Endodermal cell (in vitro differentiated cells): ENCODE data around the gene TMIGD1. TPM values are rescaled to one million over a fixed set of nuclear protein-coding genes. Genes with fewer than 3 reads are reported as not detected.

Experiments
- DNase-seq: peaks from one replicate; pipeline ENCODE4 v3.0.0-alpha.2; 2017
- H3K27ac ChIP-seq: 2 replicates; pipeline ENCODE4 v1.5.1; 2013; ENCODE audit warnings: mild to moderate bottlenecking, low read depth, low read length, moderate library complexity
- H3K27me3 ChIP-seq: 2 replicates; pipeline ENCODE4 v1.6.1; 2013; ENCODE audit warnings: mild to moderate bottlenecking, low read length, moderate library complexity; ENCODE audit not compliant: insufficient read depth, control insufficient read depth, poor library complexity, severe bottlenecking
- H3K36me3 ChIP-seq: 2 replicates; pipeline ENCODE4 v1.7.0; 2013; ENCODE audit warnings: mild to moderate bottlenecking, low read length, moderate library complexity; ENCODE audit not compliant: control insufficient read depth, insufficient read depth
- H3K4me1 ChIP-seq: one replicate; pipeline ENCODE4 v1.7.0; 2013; ENCODE audit warnings: low read length; ENCODE audit not compliant: control insufficient read depth, insufficient read depth
- H3K4me3 ChIP-seq: 2 replicates; pipeline ENCODE4 v1.5.1; 2013; ENCODE audit warnings: mild to moderate bottlenecking, low read length, moderate library complexity
- H3K9ac ChIP-seq: 2 replicates; pipeline ENCODE4 v1.6.1; 2013; ENCODE audit warnings: mild to moderate bottlenecking, low read length, moderate library complexity; ENCODE audit not compliant: poor library complexity, severe bottlenecking; ENCODE audit errors: extremely low read depth
- H3K9me3 ChIP-seq: 2 replicates; pipeline ENCODE4 v1.6.1; 2013; ENCODE audit warnings: mild to moderate bottlenecking, low read length, moderate library complexity; ENCODE audit not compliant: control insufficient read depth
- H3K27ac Mint-ChIP-seq: 2 replicates; pipeline ENCODE4 v1.8.0; 2020; ENCODE audit warnings: mixed read lengths
- H3K27me3 Mint-ChIP-seq: 2 replicates; pipeline ENCODE4 v1.8.0; 2021; ENCODE audit warnings: mild to moderate bottlenecking, mixed read lengths; ENCODE audit not compliant: insufficient read depth
- H3K36me3 Mint-ChIP-seq: 2 replicates; pipeline ENCODE4 v1.8.0; 2020; ENCODE audit warnings: low read depth, mixed read lengths
- H3K4me1 Mint-ChIP-seq: 2 replicates; pipeline ENCODE4 v1.8.0; 2020; ENCODE audit warnings: mixed read lengths
- H3K4me3 Mint-ChIP-seq: 2 replicates; pipeline ENCODE4 v1.8.0; 2020; ENCODE audit warnings: mild to moderate bottlenecking, moderate library complexity, mixed read lengths
- H3K9me3 Mint-ChIP-seq: 2 replicates; pipeline ENCODE4 v1.8.0; 2020; ENCODE audit warnings: mild to moderate bottlenecking, mixed read lengths
- WGBS, 2 experiments: methylation state at CpG; one replicate each; pipeline versions ENCODE4 v1.1.5 to v1.1.7; 2013; ENCODE audit warnings: missing lambda C conversion rate in 2 of 2, mixed read lengths in 1 of 2; ENCODE audit not compliant: insufficient coverage in 1 of 2, insufficient read length in 1 of 2; 5-methylcytosine and 5-hydroxymethylcytosine counted together
- total RNA-seq, 2 donors: library from RNA; stranded (reverse); fragmentation: NEBNext Ultra II Directional in 1 of 2; extraction: Animal tissue kit (Norgen Biotek cat#: 25700) in 1 of 2; gene quantifications; 2 replicates in 1 of 2; 3 replicates in 1 of 2; pipeline ENCODE4 v1.2.1, GENCODE V29; 2021
- TF ChIP-seq, protein P1 (sequence below): fragments of 200-600 bp; sonication (generic); conservative IDR thresholded peaks from 2 replicates; pipeline ENCODE4 v1.5.0; 2021; ENCODE audit warnings: antibody characterized with exemption, mild to moderate bottlenecking

The TMIGD1 gene
- total RNA-seq, 2 donors from 2014 or later = not detected

DNA sequence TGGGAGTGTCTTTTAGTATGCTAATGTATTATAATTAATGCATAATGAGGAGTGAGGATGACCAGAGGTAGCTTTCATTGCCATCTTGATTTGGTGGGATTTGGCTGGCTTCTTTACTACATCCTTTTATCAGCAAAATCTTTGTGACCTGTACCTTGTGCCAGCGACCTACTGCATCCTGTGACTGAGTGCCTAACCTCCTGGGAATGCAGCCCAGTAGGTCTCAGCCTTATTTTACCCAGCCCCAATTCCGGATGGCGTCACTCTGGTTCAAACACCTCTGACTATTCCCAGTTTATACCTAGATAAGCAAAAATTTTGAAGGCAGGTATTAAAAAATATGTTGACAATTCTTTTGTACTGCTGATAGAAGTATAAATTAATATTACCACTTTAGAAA, 31.6 kb downstream of the TMIGD1 start:
- TF ChIP-seq, protein P1, sequence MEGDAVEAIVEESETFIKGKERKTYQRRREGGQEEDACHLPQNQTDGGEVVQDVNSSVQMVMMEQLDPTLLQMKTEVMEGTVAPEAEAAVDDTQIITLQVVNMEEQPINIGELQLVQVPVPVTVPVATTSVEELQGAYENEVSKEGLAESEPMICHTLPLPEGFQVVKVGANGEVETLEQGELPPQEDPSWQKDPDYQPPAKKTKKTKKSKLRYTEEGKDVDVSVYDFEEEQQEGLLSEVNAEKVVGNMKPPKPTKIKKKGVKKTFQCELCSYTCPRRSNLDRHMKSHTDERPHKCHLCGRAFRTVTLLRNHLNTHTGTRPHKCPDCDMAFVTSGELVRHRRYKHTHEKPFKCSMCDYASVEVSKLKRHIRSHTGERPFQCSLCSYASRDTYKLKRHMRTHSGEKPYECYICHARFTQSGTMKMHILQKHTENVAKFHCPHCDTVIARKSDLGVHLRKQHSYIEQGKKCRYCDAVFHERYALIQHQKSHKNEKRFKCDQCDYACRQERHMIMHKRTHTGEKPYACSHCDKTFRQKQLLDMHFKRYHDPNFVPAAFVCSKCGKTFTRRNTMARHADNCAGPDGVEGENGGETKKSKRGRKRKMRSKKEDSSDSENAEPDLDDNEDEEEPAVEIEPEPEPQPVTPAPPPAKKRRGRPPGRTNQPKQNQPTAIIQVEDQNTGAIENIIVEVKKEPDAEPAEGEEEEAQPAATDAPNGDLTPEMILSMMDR = no peak
- no peak overlapping the region for H3K9ac ChIP-seq
- H3K27ac ChIP-seq = no peak overlapping the region
- H3K4me3 ChIP-seq = no peak overlapping the region
- H3K27me3 ChIP-seq = no peaks in the 10 kb centered on the region
- H3K27me3 Mint-ChIP-seq = no peaks in the 10 kb centered on the region
- no peak overlapping the region for H3K4me3 Mint-ChIP-seq
- H3K9me3 ChIP-seq = peaks cover 11% of the 10 kb centered on the region
- H3K36me3 ChIP-seq = no peaks in the 10 kb centered on the region
- no peaks in the 10 kb centered on the region for H3K4me1 Mint-ChIP-seq
- no peaks in the 10 kb centered on the region for H3K4me1 ChIP-seq
- DNase-seq = no peak
- 84 to 91% methylated on average over 1 to 3 of the region's 3 CpGs for WGBS, 2 experiments
- H3K36me3 Mint-ChIP-seq = no peaks in the 10 kb centered on the region
- no peak overlapping the region for H3K27ac Mint-ChIP-seq
- peaks cover 6% of the 10 kb centered on the region for H3K9me3 Mint-ChIP-seq

DNA sequence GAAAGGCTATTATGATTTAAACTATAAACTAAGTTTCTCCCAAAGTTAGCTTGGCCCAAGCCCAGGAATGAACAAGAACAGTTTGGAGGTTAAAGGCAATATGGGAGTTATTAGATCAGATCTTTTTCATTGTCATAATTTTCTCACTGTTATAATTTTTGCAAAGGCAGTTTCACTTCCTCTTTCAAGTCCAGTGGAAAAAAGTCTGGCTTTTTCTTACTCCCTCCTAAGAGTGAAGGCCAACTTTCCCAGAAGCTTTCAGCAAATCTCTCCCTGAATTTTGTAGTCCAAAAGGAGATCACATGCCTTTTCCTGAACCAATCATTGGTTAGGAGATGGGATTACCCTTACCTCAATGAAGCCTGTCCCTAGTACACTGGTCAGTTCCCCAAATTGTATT, 33.0 kb downstream of the TMIGD1 start:
- no peaks in the 10 kb centered on the region for H3K27me3 ChIP-seq
- TF ChIP-seq, protein P1 = no peak
- H3K27me3 Mint-ChIP-seq = peaks cover 1% of the 10 kb centered on the region
- H3K9me3 Mint-ChIP-seq = peaks cover 6% of the 10 kb centered on the region
- peaks cover 11% of the 10 kb centered on the region for H3K9me3 ChIP-seq
- no peak overlapping the region for H3K4me3 ChIP-seq
- no peak overlapping the region for H3K4me3 Mint-ChIP-seq
- no peak for DNase-seq
- H3K27ac ChIP-seq = no peak overlapping the region
- no peaks in the 10 kb centered on the region for H3K36me3 ChIP-seq
- H3K9ac ChIP-seq = no peak overlapping the region
- H3K4me1 ChIP-seq = no peaks in the 10 kb centered on the region
- H3K36me3 Mint-ChIP-seq = no peaks in the 10 kb centered on the region
- no peaks in the 10 kb centered on the region for H3K4me1 Mint-ChIP-seq
- no peak overlapping the region for H3K27ac Mint-ChIP-seq

DNA sequence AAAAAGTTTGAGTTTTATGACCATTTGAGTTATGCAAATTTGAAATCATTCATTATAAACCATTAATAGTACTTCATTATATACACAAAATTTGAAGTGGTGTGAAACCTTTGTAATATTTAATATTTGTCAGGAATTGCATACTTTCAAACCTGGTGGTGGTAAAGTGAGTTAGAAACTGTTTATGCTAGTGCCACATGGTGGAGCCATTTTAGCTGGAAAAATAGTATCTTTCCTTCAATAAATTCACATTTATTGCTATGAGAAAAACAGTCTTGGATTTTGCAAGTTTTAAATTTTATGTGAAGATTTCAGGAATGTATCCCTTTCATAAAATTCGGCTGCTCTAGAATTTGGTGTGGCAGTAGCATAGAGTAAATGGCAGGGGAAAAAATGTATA, 34.9 kb downstream of the TMIGD1 start:
- TF ChIP-seq, protein P1 = peak; percentile 59

More for the DNA sequence above, 34.9 kb downstream of the TMIGD1 start:
- H3K4me3 ChIP-seq = no peak overlapping the region
- H3K27me3 ChIP-seq = no peaks in the 10 kb centered on the region
- Mint-ChIP-seq H3K36me3 (no peaks in the 10 kb centered on the region), H3K9me3 (peaks cover 6% of the 10 kb centered on the region), H3K27ac (no peak overlapping the region), H3K4me1 (no peaks in the 10 kb centered on the region), H3K27me3 (peaks cover 1% of the 10 kb centered on the region), H3K4me3 (no peak overlapping the region)
- H3K27ac ChIP-seq = no peak overlapping the region
- WGBS, 2 experiments = 81 to 89% methylated on average over 1 of the region's 1 CpG
- no peaks in the 10 kb centered on the region for H3K4me1 ChIP-seq
- peaks cover 11% of the 10 kb centered on the region for H3K9me3 ChIP-seq
- H3K36me3 ChIP-seq = no peaks in the 10 kb centered on the region
- DNase-seq = no peak
- no peak overlapping the region for H3K9ac ChIP-seq
